ENCODE data around the gene HYAL1.

HYAL1 gene

DNA sequence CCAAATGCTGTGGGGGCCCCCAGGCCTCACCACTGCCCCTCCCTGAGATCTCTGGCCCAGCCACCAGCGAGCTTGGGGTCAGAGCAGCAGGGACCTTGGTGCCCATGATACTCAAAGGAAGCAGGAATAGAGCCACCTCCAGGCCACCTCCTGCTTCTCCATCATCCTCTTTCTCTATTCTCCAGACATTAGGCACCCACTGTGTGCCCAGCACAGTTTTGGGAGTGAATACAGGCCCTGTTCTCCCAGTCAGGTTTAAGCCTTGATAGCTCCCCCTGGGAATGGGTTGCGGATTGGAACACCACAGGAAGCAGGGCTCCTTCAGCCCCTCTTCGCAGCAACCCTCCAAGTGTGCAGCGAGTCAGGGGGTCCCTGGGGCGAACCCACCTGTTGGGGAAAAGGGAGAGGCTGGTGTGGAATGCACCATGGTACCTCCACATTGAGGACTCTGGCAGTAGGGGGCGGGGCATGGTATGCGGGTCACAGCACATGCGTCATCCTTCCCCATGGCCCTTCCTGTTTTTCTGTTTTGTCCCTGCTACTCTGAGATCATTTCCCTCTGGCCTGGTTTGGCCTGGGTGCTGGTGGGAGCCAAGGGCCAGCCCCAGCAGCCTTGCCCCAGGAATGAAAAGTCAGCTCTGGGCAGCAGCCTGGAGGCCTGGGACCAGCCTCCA, 48.7 kb downstream of the HYAL1 start (continued):
- TF ChIP-seq PATZ1 (CRISPR knock-in tag; IDR thresholded peaks at IDR 0.05; ENCODE audit: borderline replicate concordance), result no peak
- TF ChIP-seq ZNF8 (CRISPR knock-in tag; IDR thresholded peaks at IDR 0.05), result no peak
- no peak for TF ChIP-seq BACH2 (CRISPR knock-in tag; IDR thresholded peaks at IDR 0.05; ENCODE audit: borderline replicate concordance)

- no peak for TF ChIP-seq PATZ1 (CRISPR knock-in tag; IDR thresholded peaks at IDR 0.05; ENCODE audit: borderline replicate concordance)
Measured at GRCh38 chr3:50251220-50251619, 52.2 kb downstream of the HYAL1 start.

GRCh38 chr3:50250514-50250913, 52.9 kb downstream of the HYAL1 start:
- ATAC-seq, result no peak

More at GRCh38 chr3:50251220-50251619, 52.2 kb downstream of the HYAL1 start:
- ATAC-seq, result peak; percentile 48

More at GRCh38 chr3:50250514-50250913, 52.9 kb downstream of the HYAL1 start:
- TF ChIP-seq PPARA (CRISPR knock-in tag; IDR thresholded peaks at IDR 0.05; ENCODE audit: borderline replicate concordance) (no peak), TOX (CRISPR knock-in tag; IDR thresholded peaks at IDR 0.05; ENCODE audit: borderline replicate concordance) (no peak)
